GM12864 (cell line): ENCODE results near the gene EHMT1.
"Not testable (repeated sequence)": the region's sequence is repeated elsewhere in the genome, so short reads cannot be mapped to it uniquely, and the experiment has no call there.

Experiments
- DNase-seq: peaks from one replicate; pipeline ENCODE4 v3.0.0-alpha.2; 2011; ENCODE audit warnings: low read depth
- H3K4me3 ChIP-seq: 2 replicates; pipeline ENCODE4 v1.5.1; 2011; ENCODE audit warnings: mild to moderate bottlenecking, low read depth, low read length, control low read depth
- CTCF ChIP-seq: IDR thresholded peaks from 2 replicates; pipeline ENCODE4 v1.5.1; 2011; ENCODE audit warnings: low read depth, mild to moderate bottlenecking, moderate library complexity, low read length, control low read depth, inconsistent platforms; ENCODE audit errors: missing control alignments

EHMT1 gene

GRCh38 chr9:137709411-137710101 lies 90.8 kb downstream of the EHMT1 start:
- no peak for TF ChIP-seq CTCF
- DNase-seq, result no peak
- H3K4me3 ChIP-seq, result no peak overlapping the region

- no peak overlapping the region for H3K4me3 ChIP-seq
- TF ChIP-seq CTCF, result no peak
- DNase-seq, result no peak
Observed at GRCh38 chr9:137710704-137711103, 91.9 kb downstream of the EHMT1 start.

- no peak for TF ChIP-seq CTCF
- DNase-seq, result no peak
- no peak overlapping the region for H3K4me3 ChIP-seq
Observed at GRCh38 chr9:137711678-137712105, 92.9 kb downstream of the EHMT1 start.

- no peak for TF ChIP-seq CTCF
- no peak overlapping the region for H3K4me3 ChIP-seq
- no peak for DNase-seq
Observed at GRCh38 chr9:137715321-137715720, 96.5 kb downstream of the EHMT1 start.

- not testable (repeated sequence) for DNase-seq, H3K4me3 ChIP-seq
Observed at GRCh38 chr9:137715866-137716693, 97.3 kb downstream of the EHMT1 start.

GRCh38 chr9:137716694-137717287 lies 98.0 kb downstream of the EHMT1 start:
- H3K4me3 ChIP-seq, result no peak overlapping the region
- no peak for DNase-seq
- no peak for TF ChIP-seq CTCF

- no peak for TF ChIP-seq CTCF
- DNase-seq, result no peak
- H3K4me3 ChIP-seq, result no peak overlapping the region
Observed at GRCh38 chr9:137717776-137718327, 99.0 kb downstream of the EHMT1 start.
